ENCODE results near the gene SAP30L. TPM values are rescaled to one million over a fixed set of nuclear protein-coding genes. Genes with fewer than 3 reads are reported as not detected.
A peak's percentile ranks its signal among the peaks of the same experiment; 100 is the strongest.

The SAP30L gene
- total and polyA plus RNA-seq, 8 donors, result 31.1 to 55.7 (median 44.2) TPM

DNA sequence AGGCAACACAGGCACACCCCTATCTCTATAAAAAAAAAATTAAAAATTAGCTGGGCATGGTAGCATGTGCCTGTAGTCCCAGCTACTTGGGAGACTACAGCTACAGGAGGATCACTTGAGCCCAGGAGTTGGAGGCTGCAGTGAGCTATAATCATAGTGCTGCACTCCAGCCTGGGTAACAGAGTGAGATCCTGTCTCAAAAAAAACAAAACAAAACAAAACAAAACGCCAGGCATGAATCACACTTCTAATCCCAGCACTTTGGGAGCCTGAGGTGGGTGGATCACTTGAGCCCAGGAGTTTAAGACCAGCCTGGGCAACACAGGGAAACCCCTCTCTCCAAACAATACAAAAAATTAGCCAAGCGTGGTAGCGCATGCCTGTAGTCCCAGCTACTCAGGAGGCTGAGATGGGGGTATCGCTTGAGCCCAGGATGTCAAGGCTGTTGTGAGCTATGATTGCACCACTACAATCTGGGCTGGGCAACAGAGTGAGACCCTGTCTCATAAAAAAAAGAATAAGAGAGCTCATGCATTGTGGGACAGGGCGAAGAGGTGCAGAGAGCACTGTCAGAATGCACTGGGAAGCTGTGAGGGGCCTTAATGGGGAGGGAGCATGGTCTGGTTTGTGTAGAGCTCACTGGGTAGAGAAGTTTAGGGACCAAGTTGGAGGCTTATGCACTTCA, 8.4 kb upstream of the SAP30L start:
- TF ChIP-seq, protein P1, sequence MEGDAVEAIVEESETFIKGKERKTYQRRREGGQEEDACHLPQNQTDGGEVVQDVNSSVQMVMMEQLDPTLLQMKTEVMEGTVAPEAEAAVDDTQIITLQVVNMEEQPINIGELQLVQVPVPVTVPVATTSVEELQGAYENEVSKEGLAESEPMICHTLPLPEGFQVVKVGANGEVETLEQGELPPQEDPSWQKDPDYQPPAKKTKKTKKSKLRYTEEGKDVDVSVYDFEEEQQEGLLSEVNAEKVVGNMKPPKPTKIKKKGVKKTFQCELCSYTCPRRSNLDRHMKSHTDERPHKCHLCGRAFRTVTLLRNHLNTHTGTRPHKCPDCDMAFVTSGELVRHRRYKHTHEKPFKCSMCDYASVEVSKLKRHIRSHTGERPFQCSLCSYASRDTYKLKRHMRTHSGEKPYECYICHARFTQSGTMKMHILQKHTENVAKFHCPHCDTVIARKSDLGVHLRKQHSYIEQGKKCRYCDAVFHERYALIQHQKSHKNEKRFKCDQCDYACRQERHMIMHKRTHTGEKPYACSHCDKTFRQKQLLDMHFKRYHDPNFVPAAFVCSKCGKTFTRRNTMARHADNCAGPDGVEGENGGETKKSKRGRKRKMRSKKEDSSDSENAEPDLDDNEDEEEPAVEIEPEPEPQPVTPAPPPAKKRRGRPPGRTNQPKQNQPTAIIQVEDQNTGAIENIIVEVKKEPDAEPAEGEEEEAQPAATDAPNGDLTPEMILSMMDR (IDR thresholded peaks at IDR 0.05), result no peak
- intact Hi-C loops (cut with DNase I), result no loop called here
- DNase-seq (no peak), ATAC-seq (no peak)
- H3K4me3 ChIP-seq, result no peak overlapping the region
- H3K27ac ChIP-seq, result no peak overlapping the region
- no peaks in the 10 kb centered on the region for H3K27me3 ChIP-seq
- H3K4me1 ChIP-seq, result no peaks in the 10 kb centered on the region
- H3K36me3 ChIP-seq, result peaks cover 0 to 78% of the 10 kb centered on the region in 2 donors
- H3K9me3 ChIP-seq, result no peaks in the 10 kb centered on the region

DNA sequence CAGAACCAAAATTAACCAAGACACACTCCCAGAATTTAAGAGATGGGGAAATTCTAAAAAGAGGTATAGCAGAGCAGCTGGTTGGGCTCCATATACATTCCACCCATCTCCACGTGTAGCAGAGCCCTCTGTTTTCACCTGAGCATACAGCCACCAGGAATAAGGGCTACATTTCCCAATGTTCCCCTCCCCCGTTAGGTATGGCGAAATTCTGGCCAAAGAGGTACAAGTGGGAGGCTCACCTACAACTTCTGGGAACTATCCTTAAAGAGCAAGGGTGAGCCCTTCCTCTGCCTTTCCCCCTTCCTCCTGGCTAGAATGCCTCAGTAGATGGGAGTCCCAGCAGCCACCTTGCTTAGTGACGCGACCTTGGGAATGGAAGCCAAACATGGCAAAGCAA, 5.3 kb upstream of the SAP30L start:
- Histone ChIP-seq H3K27ac (no peak overlapping the region), H3K36me3 (peaks cover 0 to 69% of the 10 kb centered on the region in 2 donors), H3K4me1 (peaks cover 0 to 19% of the 10 kb centered on the region in 2 donors), H3K4me3 (no peak overlapping the region), H3K9me3 (no peaks in the 10 kb centered on the region), H3K27me3 (no peaks in the 10 kb centered on the region)
- TF ChIP-seq, protein P1 (IDR thresholded peaks at IDR 0.05), result no peak
- intact Hi-C loops (cut with DNase I), result no loop called here
- ATAC-seq (no peak), DNase-seq (no peak)

DNA sequence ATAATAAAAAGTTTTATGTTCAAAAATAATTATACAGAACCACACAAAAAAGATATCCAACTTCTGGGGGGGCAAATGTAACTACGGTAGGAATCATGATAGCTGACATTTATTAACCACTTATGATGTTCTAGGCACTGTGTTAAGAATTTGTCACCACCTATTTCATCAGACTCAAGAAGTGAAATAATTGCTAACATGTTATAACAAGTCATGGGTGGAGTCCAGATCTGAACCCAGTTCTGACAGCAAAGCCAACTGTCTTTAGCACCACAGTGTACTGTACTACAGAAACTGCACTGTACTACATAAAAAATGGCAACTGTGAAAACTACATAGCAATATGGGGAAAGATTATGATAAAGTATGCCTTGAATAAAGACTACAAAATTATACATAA, 3.0 kb upstream of the SAP30L start:
- no peak overlapping the region for H3K27ac ChIP-seq
- no peak overlapping the region for H3K4me3 ChIP-seq
- intact Hi-C loops (cut with DNase I), result no loop called here
- TF ChIP-seq, protein P1 (IDR thresholded peaks at IDR 0.05), result no peak
- H3K4me1 ChIP-seq, result peaks cover 9 to 31% of the 10 kb centered on the region in 2 donors
- ATAC-seq, result no peak
- H3K27me3 ChIP-seq, result no peaks in the 10 kb centered on the region
- no peak for DNase-seq
- no peaks in the 10 kb centered on the region for H3K9me3 ChIP-seq
- H3K36me3 ChIP-seq, result peaks cover 0 to 47% of the 10 kb centered on the region in 2 donors

DNA sequence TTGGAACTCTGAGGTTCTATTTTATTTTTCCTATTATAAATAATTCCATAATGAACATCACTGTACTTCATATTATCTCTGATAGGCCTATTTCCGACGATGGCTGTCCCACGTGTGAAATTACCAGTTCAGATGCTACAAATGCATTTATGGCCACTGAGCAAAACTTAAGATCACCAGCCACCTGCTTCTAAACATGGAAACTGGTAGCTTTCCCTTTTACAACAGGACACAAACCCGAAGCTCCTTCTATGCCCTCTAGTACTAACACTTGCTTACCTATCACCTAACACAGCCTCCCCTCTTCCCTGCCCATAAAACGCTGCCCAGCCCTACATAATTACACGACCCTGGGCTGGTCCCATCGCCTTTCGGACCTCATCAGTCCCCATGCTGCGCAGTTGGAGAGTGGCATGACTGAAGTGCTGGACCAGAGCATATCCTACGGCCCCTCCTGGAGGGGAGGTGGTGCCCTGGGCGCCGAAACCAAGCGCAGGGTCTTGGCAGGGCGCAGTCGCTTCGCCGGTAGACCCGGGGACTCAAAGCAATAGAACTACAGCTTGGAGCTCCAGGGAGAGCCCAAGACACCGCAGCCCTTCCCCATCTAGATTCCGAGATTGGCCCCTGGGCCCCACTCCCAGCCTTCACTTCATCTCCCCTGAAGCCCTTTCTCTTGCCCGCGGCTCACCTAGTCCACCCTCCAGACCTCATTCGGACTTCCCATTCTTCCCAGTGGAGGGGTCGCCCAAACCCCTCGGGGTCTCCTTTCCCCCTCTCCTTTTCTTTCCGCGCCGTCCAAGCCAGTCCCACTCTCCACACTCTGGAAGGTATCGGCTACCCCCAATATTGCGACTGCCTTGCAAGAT, 1.0 kb upstream of the SAP30L start:
- ATAC-seq, result peak; percentile 26
- Histone ChIP-seq H3K27ac (peak overlapping the region; percentile 78 to 90), H3K36me3 (peaks cover 0 to 31% of the 10 kb centered on the region in 2 donors), H3K9me3 (no peaks in the 10 kb centered on the region), H3K4me1 (peaks cover 9 to 51% of the 10 kb centered on the region in 2 donors), H3K4me3 (peak overlapping the region; percentile 91 to 99), H3K27me3 (no peaks in the 10 kb centered on the region)
- TF ChIP-seq, protein P1 (IDR thresholded peaks at IDR 0.05), result no peak
- peak in 2 of 4 donors; percentile 6 to 79 for DNase-seq
- intact Hi-C loops (cut with DNase I), result no loop called here

Measured in left lung (tissue), 10 donors.